T-helper 9 cell (primary cell): Measurements from ENCODE around the gene MYOG.

Experiments
- DNase-seq: peaks from one replicate; pipeline ENCODE4 v3.0.0-alpha.2; 2020

Gene MYOG

GRCh38 chr1:203117611-203118575, 32.1 kb upstream of the MYOG start:
- peak; percentile 4 for DNase-seq

- DNase-seq, result no peak
Measured at GRCh38 chr1:203116091-203116820, 30.4 kb upstream of the MYOG start.

DNA sequence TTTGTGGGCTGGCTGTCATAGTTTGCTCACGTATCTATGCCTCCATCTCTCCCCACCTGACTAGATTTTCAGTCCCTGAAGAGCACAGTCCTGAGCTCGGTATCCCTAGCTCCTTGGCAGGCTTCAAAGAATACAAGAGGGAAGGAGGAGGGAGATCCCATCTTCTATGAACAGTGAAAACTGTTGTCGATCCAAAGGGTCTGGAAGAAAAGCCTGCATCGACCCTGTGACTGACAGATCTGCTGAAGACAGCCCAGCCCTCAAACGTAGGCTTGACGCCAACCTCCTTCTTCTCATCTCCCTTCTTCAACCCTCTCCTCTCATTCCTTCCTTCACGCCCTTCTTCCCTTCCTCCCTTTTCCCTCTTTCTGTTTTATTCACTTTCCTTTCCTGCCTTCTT, 28.4 kb upstream of the MYOG start:
- no peak for DNase-seq

- DNase-seq, result no peak
Measured at GRCh38 chr1:203113308-203113707, 27.5 kb upstream of the MYOG start.

DNA sequence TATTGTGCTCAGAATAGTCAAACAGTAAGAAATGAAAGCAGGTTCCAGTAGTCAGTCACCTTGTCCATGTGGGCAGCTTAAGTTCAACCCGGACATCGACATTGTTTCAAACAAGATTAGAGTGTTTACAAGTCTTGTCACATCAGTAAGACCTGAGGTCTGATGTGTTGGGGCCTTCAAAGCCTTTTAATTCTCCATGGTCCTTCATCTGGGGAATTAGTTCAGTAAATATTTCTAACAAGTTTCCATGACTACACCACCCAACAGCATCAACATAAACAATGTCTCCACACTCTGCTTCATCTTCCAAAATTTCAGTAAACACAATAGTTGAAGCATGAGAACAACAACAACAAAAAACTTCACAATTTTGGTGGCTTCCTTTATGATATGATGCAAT, 26.7 kb upstream of the MYOG start:
- DNase-seq, result no peak

- no peak for DNase-seq
Measured at GRCh38 chr1:203104789-203105390, 19.1 kb upstream of the MYOG start.

GRCh38 chr1:203103829-203104495, 18.1 kb upstream of the MYOG start:
- no peak for DNase-seq

DNA sequence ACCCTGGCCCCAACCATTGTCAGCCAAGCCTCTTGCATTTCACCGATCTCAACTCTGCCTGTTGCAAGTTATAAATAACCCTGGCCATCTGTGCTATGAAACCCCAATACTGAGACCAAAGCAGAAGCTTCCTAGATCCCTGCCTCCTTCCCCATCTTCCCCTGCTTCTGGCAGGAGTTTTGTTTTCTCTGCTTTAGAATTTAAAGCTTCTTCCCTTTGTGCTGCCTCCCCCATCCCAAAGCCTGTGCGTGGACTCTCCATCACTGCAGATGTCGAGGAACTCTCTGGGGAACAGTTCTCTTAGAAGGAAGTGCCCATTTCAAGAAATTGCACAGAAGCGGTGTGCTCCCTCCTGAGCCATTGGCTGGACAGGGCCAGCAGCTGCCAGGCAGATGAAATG, 17.4 kb upstream of the MYOG start:
- DNase-seq, result no peak

- DNase-seq, result no peak
Measured at GRCh38 chr1:203101813-203102634, 16.2 kb upstream of the MYOG start.

DNA sequence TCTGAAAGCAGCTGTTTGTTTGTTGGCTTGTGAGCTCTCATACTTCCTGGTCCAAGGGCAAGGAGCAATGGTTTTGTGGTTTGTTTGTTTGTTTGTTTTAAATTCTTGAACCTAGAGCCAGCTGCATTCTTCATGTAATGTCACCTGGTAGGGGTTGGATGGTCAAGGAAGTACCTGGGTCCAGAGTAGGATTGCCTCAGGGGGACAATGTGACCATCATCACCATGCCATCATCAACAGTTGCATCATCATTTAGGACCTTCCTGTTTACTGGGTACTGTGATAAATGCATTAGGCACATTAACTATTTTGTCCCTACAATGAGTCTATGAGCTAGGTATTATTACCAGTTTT, 14.7 kb upstream of the MYOG start:
- no peak for DNase-seq

DNA sequence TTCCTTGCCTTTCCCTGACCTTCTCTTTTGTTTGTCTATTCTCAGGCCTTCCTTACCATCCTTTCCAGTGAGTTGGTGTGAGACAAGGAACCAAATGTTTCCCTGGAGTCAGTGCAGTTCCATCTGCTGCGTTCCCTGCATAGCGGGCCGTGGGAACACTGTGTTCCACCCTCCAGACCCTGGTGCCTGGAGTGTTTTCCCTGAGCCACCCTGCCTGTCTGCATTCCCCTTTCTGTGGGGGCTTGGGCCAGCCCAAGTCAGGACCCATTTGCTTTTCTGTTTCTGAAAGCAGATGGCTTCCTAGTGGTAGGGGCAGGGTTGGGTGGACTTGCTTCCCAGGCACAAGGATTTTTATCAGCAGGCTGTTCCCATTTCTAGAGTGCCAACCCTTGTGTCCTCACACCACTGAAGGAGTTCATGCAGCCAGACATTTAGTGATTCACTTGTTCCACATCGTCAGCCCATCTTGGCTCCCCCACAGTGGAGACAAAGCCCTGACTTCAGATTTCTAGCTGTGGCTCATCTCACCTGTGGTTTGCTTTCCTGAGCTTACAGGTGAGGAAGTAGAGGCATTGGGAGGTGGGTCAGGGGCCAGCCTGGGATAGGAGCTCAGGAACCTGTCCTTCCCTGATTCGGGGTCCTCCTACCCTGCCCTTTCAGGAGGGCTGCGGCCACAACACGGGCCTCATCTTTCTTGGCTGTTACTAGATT, 14.1 kb upstream of the MYOG start:
- no peak for DNase-seq

- no peak for DNase-seq
Measured at GRCh38 chr1:203098914-203099520, 13.2 kb upstream of the MYOG start.

DNA sequence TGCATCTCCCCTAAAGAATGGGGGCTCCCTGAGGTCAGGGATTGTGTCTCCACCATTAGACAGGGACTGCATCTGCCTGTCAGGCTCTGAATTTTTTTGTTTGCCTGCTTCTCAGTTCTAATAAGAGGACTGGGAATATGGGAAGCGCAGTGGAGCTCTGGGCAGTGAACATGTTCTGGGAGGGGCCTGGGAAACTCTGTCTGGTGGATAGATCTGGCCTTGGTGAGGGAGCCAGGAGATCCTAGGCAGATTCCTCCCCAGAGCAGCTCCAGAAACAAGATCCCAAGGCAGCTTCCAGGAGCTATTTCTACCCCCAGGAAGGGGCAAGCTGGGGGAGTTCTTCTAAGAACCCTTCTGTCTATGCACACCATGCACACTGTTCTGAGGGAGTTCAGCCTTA, 12.6 kb upstream of the MYOG start:
- DNase-seq, result no peak

- DNase-seq, result no peak
Measured at GRCh38 chr1:203097001-203097400, 11.2 kb upstream of the MYOG start.

DNA sequence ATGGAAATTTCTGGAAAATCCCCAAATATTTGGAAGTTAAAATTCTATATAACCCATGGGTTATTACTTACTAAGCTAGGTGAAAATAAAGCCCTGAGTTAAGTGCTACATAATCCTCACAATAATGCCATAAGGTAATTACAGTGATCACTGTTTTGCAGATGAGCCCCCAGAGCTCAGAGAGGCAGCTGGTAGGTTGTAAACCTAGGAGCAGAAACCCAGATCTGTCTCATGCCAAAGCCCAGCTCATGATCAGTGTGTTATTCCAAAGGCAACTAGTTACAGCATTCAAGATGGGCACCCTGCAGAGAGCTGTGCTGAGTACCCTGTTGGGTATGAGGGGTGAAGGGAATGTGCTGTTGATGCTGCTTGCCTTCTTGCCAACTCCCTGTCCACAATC, 10.8 kb upstream of the MYOG start:
- no peak for DNase-seq

DNA sequence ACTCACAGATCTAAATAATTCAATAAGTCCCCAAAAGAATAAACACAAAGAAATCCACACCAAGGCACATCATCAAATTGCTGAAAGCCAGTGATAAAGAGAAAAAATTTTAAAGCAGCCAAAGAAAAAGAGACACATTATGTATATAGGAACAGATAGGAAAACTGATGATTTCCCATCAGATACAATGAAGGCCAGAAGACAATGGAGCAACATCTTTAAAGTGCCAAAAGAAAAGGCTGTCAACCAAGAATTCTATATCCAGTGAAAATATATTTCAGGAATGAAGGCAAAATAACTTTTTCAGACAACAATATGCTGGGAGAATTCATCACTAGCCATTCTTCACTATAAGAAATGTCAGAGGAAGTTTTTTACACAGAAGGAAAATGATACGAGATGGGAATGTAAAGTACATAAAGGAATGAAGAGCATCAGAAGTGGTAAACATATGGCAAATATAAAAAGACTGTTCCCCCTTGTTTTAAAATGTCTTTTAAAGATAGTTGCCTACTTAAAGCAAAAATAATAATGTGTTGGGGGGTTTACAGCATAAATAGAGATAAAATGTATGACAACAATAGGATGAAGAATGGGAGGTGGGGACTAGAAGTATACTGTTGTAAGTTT, 9.4 kb upstream of the MYOG start:
- DNase-seq, result no peak

DNA sequence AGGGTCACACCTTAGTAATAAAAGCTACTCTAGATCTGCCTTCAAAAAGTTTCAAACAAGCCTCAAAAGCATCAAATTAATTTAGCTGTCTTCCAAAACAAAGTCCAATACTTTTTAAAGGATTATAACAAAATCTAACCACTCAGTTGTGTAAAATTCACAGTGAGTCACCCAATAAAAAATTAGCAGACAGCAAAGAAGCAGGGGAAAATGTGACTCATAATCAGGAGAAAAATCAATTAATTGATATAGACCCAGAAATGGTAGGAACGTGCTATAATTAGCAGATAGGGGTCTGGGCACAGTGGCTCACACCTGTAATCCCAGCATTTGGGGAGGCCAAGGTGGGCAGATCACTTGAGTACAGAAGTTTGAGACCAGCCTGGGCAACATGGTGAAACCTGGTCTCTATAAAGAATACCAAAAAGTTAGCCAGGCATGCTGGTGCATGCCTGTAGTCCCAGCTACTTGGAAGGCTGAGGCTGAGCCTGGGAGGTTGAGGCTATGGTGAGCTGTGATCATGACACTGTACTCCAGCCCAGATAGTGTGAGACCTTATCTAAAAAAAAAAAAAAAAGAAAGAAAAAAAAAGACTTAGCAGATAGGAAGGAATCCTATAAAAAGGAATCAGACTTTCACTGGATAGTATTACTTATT, 8.1 kb upstream of the MYOG start:
- no peak for DNase-seq

GRCh38 chr1:203091761-203092330, 6.0 kb upstream of the MYOG start:
- no peak for DNase-seq

DNA sequence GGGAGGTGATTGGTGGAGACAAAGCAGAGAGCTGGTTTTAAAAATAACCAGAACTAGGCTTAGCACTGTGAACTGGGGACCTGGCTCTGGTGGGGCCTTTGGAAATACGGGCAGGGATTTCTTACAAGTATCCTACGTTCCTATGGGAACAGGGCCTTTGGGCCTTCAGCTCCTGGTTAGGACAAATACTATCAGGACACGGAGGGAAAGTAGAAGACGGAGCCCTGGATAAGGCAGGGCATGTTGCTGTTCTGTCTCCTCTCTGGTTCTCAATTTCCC, 5.3 kb upstream of the MYOG start:
- DNase-seq, result no peak
